GM12875 (cell line): ENCODE measurements around the gene SP3.

Source experiments
- H3K4me3 ChIP-seq: one replicate; pipeline ENCODE4 v1.5.1; 2011; ENCODE audit warnings: low read depth, low read length, control low read depth
- TF ChIP-seq, protein P1 (sequence below): IDR thresholded peaks from 2 replicates; pipeline ENCODE4 v1.5.1; 2011; ENCODE audit warnings: low read depth, mild to moderate bottlenecking, control low read depth, inconsistent platforms, low read length, moderate library complexity, borderline replicate concordance; ENCODE audit not compliant: insufficient read depth

Gene SP3

GRCh38 chr2:173934895-173935294 lies 30.3 kb downstream of the SP3 start:
- H3K4me3 ChIP-seq = no peak overlapping the region
- TF ChIP-seq, protein P1, sequence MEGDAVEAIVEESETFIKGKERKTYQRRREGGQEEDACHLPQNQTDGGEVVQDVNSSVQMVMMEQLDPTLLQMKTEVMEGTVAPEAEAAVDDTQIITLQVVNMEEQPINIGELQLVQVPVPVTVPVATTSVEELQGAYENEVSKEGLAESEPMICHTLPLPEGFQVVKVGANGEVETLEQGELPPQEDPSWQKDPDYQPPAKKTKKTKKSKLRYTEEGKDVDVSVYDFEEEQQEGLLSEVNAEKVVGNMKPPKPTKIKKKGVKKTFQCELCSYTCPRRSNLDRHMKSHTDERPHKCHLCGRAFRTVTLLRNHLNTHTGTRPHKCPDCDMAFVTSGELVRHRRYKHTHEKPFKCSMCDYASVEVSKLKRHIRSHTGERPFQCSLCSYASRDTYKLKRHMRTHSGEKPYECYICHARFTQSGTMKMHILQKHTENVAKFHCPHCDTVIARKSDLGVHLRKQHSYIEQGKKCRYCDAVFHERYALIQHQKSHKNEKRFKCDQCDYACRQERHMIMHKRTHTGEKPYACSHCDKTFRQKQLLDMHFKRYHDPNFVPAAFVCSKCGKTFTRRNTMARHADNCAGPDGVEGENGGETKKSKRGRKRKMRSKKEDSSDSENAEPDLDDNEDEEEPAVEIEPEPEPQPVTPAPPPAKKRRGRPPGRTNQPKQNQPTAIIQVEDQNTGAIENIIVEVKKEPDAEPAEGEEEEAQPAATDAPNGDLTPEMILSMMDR = no peak

DNA sequence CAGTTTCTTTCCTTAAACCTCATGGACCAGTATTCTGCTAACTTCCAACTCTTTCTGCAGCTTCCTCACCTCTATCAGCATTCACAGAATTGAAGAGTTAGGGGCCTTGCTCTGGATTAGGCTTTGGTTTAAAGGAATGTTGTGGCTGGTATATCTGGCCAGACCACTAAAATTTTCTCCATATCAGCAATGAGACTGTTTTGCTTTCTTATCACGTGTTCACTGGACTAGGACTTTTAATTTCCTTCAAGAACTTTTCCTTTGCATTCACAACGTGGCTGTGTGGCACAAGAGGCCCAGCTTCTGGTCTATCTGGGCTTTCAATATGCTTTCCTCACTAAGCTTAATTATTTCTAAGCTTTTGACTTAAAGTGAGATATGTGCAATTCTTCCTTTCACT lies 33.4 kb downstream of the SP3 start:
- no peak overlapping the region for H3K4me3 ChIP-seq
- TF ChIP-seq, protein P1 = no peak

DNA sequence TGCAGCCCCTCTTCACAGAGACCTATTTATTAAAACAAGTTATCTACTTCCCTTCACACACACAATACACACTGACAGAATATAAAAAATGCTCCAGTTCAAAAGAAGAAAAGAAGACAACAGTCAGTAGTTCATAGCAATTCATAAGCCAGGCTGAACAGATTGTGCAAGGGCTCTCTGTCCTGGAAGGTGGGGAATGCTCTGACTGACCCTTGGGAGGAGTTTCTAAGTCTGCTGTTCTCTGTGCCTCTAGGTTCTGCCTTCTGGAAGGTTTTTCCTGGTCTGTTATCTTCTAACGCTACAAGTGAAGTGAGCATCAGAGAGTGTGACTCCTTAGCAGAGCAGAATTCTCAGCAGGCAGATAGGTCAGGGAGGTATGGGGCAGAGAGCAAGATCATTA lies 35.7 kb downstream of the SP3 start:
- TF ChIP-seq, protein P1 = no peak
- no peak overlapping the region for H3K4me3 ChIP-seq

DNA sequence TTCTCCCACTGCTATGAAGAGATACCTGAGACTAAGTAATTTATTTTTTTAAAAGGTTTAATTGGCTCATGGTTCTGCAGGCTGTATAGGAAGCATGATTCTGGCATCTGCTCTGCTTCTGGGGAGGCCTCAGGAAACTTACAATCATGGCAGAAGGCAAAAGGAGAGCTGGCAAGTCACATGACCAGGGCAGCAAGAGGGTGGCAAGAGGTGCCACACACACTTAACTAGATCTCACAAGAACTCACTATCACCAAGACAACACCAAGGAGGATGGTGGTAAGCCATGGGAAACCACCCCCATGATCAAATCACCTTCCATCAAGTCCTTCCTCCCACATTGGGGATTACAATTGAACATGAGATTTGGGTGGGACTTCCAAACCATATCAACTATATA lies 38.3 kb downstream of the SP3 start:
- no peak overlapping the region for H3K4me3 ChIP-seq
- TF ChIP-seq, protein P1 = no peak

DNA sequence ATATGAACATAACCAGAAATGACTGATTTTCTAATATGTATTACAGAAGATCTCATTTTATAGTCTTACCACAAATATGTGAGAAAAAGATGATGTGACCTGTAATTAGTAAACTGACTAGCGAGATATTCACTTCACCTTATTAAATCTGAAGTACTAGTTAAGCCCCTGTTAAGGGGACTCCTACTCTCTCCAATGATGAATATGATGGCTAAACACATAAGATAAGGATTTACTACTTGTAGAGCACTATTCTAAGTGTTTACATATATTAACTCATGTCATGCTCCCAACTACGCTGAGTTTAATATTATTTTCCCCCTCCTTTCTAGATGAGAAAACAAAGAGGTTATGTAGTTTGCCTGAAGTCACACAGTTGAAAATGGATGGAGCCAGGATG lies 40.9 kb downstream of the SP3 start:
- TF ChIP-seq, protein P1 = no peak
- H3K4me3 ChIP-seq = no peak overlapping the region

- TF ChIP-seq, protein P1 = no peak
- no peak overlapping the region for H3K4me3 ChIP-seq
Observed at GRCh38 chr2:173922760-173923159, 42.4 kb downstream of the SP3 start.

- TF ChIP-seq, protein P1 = no peak
- H3K4me3 ChIP-seq = no peak overlapping the region
Observed at GRCh38 chr2:173922068-173922467, 43.1 kb downstream of the SP3 start.
